NCI-H146 treated with DMSO at 0.1 percent for 48 hours (cell line): Measurements from ENCODE around the gene IRGC.
A peak's percentile ranks its signal among the peaks of the same experiment; 100 is the strongest.
"Not testable (repeated sequence)": the region's sequence is repeated elsewhere in the genome, so short reads cannot be mapped to it uniquely, and the experiment has no call there.

Source experiments
- DNase-seq: peaks from one replicate; lab custom pipeline; 2025; ENCODE audit not compliant: unreplicated experiment; lab: John Stamatoyannopoulos, UW

The IRGC gene, protein sequence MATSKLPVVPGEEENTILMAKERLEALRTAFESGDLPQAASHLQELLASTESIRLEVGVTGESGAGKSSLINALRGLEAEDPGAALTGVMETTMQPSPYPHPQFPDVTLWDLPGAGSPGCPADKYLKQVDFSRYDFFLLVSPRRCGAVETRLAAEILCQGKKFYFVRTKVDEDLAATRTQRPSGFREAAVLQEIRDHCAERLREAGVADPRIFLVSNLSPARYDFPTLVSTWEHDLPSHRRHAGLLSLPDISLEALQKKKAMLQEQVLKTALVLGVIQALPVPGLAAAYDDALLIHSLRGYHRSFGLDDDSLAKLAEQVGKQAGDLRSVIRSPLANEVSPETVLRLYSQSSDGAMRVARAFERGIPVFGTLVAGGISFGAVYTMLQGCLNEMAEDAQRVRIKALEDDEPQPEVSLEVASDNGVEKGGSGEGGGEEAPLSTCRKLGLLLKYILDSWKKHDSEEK

DNA sequence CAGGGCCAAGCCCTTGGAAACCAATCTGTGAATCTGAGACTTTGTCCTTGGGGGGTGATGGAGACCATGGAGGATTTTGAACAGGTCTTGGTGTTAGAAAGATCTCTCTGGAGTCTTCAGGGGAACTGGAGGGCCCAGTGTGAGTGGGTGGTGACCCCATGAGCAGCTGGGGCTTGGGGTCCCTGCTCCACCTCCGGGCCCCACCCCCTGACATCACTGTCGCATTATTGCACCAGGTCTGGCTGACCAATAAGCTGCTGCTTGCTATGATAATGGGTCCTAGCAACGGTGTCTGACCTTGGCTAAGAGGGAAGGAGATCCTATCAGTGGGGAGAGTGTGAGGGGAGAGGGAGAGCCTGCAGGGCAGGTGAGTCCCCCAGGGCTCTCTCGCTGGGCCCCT is at the start of gene IRGC:
Gene IRGC, plus strand, starts transcription at position 301 of the 400 bp plus-strand sequence. CDS start 2,483 bp downstream, outside the sequence.
- DNase-seq = no peak

DNA sequence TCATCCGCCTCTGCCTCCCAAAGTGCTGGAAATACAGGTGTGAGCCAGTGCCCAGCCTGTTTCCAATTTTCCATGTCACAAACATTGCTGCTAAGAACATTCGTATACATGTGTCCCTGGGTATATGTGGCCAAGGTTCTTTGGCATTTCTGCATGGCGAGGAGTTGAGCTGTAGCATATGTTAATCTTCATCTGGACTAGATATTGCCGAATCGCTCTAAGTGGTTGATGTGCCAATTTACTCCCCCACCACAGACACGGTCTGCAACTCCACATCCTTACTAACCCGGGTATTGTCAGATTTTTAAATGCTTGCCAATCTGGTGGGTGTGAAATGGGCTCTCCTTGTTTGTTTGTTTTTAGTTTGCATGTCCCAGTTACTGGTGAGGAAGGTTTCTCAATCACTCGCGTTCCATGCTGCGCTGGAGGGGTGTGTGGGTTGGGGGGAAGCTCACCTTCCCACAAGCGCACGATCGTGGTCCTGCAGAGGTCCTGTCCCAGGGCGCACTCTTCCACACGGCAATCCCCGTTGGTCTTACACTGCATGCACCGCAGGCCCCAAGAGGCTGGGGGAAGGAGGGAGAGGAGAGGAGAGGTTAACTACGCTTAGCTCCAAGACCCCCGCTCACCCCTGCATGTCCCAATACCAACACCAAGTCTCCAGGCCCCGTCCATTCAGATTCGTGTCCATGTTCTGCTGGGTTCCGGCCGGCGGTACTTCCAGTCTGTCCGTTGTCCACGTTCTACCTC is 48.6 kb upstream of the IRGC start:
- peak; percentile 49 for DNase-seq

DNA sequence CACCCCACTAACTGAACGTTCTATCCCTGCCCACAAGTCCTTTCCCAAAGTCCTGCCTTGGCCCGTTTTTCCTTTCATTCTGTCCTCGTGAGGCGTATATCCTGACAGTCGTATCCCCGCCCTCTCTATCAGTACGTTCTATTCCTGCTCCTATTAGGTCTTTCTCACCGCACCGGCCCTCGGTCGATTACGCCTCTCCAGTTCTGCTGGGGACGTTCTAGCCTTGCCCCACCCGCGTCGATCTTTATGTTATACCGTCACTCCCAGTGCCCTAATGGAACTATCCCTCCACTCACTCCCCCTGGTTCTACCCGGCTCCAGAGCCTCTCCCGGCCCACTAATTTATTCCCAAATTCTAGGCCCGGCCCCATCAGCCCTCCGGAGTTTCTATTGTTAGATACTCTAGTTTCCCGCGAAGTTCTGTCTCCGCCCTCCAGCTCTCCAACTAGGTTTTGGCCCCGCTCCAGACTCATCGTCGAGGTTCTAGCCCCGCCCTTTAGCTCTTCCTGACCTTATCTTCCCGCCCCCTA is 47.9 kb upstream of the IRGC start:
- no peak for DNase-seq

DNA sequence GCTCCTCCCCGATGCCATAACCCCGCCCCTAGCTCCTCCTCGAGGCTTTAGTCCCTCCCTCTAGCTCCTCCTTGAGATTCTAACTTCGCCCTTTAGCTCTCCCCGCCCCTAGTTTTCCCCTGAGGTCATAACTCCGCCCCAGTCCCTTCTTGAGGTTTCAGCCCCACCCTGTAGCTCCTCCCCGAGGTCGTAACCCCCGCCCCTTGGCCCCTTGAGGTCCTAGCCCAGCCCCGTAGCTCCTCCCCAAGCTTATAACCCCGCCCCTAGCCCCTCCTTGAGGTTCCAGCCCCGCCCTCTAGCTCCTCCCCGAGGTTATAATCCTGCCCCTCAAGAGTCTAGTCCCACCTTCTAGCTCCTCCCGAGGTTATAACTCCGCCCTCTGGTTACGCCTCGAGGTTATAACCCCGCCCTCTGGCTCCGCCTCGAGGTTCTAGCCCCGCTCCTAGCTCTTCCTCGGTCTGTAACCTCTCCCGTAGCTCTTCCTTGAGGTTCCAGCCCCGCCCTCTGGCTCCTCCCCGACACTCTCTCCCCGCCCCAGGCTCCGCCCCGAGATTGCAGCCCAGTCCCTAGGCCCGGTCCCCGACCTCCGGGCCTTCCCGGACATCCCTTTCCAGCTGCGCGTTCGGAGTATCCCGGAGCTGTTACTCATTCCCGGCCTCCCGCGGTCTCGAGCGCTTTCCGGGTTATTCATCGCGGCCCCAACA is 47.3 kb upstream of the IRGC start:
- peak; percentile 99 for DNase-seq

DNA sequence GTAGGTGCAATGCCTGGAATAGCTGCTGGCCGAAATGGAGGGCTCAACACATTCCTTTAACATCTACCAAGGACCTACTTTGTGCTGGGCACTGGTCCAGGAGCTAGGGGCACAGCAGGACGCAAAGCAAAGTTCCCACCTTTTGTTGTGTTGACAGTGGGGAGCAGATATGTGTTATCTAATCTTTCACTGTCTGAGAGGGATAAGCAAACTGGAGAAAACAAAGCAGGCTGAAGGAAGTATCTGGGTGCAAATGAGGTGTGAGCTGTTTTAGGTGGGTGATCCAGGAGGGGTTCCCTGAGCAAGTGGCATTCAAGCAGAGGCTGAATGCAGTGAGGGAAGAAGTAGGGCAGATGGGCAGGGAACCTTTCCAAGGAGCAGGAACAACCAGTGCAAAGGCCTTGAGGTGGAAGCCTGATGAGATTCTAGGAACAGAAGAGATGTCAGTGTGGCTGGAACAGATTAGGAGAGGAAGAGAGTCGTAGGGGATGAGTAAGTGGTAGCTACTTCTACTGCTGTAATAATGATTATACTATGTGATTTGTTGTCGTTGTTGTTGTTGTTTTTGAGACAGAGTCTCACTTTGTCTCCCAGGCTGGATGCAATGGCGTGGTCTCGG is 43.7 kb upstream of the IRGC start:
- DNase-seq = peak; percentile 6

DNA sequence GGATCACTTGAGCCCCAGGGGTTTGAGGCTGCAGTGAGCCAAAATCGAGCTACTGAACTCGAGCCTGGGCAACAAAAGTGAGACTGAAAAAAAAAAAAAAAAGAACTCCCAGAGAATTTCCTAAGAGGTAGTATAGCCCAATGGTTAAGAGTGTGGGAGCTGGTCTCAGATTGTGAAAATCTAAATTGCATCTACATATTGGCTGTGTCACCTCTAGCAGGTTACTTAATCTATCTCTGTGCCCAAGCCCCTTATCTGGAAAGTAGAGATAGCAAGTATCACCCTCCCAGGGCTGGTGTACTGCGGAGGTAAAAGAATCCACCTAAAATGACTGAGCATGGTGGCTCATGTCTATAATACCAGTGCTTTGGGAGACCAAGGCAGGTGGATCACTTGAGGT is 42.2 kb upstream of the IRGC start:
- no peak for DNase-seq

DNA sequence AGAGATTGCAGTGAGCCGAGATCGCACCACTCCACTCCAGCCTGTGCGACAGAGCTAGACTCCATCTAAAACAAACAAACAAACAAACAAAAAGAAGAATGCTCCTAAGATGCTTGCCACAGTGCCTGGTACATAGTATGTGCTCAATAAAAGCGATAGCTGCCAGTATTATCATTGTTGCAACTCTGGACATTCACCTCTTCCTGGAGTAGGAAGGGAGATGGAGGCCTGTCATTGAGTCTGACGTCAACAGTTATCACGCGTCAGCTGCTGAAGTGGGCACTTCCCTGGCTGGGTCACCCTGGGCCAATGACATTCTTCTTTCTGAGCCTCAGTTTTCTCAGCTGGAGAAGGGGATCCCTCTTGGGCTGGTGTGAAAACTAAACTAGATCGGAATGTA is 41.7 kb upstream of the IRGC start:
- DNase-seq = no peak

DNA sequence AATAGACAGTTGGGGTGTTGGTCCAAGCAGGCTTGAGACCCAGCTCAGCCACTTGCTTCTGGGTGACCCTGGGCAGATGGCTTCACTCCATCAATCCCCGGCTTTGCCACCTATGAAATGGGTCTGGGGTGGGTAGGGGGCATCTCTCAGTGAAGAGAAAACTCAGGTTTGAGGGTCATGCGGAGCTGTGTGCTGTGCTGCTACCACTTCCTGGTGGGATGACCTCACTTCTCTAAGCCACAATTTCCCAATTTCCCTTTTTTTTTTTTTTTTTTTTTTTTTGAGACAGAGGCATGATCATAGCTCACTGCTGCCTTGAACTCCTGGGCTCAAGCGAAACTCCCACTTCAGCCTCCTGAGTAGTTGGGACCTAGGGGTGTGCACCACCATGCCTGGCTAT is 41.3 kb upstream of the IRGC start:
- DNase-seq = no peak

DNA sequence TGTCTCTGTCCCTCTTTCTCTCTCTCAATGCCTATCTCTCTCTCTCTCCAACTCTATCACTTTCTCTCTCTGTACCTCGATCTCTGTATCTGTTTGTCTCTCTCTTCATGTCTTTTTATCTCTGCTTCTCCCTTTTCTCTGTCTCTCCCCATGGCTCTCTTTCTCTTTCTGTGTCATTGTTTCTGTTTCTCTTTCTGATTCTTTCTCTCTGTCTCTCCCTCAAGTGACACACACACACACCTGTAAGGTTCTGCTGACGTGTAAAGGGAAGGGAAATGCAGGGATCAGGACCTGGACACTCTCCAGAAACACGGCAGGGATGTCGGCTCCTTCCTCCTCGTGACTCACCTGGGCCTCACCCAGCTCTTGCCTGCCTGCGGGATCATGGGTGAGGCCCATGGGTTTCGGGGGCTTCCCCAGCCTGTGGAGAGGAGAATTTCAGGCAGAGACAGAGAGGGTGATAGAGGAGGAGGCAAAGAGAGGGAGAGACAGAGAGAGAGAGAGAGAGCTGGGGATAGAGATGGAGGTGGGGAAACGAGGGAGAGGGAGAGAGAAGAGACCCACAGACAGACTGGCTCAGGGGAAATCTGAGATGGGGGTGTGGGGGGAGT is 40.5 kb upstream of the IRGC start:
- DNase-seq = no peak

DNA sequence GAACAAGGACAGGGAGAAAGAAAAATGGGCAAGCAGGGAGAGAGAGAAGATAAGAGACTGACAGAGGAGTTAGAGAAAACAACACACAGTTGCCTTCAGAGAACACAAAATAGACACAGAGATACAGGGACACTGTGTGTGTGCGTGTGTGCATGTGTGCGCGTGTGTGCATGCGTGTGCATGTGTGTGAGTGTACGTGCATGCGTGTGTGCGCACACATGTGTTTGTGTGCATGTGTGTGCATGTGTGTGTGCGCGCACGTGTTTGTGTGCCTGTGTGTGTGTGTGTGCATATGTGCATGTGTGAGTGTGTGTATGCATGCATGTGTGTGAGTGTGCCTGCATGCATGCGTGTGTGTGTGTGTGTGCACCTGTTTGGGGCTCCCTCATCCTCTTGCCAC is 40.0 kb upstream of the IRGC start:
- no peak for DNase-seq

DNA sequence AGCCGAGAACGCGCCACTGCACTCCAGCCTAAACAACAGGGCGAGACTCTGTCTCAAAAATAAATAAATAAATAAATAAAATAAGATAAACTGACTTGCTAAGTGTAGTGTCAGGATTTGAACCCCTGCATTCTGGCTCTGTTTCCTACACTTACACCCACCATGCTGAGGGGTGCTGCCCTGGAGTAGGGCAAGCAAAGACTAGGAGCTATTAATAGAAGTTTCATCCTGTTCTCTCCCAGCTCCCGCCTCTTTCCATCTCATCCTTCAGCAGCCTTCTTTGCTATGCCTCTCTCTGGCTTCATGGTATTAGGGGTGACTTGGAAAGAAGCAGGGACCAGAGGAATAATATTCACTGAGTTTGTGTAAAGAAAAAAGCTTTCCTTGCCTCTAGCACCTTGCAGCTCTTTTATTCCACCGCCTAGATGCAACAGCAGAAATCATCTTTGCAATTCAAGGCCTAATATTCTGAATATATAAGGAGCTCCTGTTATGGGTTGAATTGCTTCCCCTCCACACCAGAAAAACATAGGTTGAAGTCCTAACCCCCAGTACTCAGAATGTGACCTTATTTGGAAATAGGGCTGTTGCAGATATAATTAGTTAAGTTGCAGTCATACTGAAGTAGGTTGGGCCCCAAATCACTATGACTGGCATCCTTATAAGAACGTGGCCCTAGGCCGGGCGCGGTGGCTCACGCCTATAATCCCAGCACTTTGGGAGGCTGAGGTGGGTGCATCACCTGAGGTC is 37.2 kb upstream of the IRGC start:
- no peak for DNase-seq

DNA sequence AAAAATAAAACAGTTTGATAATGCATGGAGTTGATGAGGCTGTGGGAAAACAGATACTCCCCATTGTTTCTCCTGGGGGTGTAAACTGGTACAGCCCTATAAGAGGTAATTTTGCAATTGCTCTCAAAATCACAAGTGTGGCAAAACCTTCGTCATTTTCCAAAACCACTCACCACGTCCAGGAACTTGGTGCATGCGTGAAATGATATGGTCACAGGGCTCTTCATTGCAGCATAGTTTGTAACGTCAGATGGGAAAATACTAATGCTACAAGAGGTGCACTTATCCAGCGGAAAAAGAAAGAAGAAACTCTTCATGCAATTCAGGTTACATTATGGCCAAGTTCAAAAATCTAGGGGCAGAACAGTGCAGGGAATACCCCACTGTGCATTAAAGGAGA is 34.1 kb upstream of the IRGC start:
- DNase-seq = no peak

DNA sequence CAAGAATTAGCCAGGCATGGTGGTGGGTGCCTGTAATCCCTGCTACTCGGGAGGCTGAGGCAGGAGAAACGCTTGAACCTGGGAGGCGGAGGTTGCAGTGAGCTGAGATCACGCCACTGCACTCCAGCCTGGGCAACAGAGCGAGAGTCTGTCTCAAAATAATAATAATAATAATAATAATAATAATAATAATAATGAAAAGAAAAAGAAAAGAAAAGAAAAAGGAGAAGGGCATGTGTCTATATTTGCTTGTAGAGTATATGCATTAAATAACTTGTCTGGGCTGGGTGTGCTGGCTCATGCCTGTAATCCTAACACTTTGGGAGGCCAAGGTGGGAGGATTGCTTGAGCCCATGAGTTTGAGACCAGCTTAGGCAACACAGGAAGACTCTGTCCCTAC is 33.6 kb upstream of the IRGC start:
- DNase-seq = not testable (repeated sequence)

DNA sequence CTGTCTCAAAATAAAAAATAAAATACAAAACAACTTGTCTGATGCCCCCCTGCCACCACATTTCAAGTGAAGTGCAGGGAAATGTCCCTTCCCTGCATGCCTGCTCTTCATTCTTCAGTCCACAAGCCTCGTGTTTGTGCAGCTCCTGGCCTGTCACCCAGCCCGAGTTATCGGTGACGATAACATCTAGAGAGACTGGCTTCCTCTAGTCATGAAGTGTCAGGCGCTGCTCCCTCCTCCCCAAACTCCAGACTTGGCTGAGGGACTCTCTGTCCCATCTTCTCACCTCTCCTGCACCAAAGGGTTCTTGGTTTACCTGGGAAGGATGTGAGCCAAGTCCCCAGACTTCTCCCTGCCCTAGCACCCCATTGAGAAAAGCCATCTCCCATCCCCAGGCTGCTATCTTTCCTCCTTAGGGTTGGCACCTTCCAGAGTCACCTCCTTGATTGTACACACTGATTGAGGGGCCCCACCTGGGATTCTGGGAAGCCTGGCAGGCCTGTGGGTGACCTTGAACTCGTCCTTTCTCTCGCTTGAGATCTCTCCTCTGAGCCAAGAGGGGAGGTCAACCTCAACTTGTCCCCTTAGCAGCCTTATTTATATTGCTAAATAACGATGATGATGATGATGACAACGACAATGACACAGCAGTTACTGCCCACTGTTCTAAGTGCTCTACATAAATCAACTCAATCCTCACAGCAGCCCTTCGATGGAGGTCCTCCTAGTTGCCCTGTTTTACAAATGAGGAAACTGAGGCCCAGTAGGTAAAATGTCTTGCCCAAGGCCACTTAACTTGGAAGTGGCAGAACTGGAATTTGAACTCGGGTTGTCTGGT is 32.8 kb upstream of the IRGC start:
- no peak for DNase-seq

DNA sequence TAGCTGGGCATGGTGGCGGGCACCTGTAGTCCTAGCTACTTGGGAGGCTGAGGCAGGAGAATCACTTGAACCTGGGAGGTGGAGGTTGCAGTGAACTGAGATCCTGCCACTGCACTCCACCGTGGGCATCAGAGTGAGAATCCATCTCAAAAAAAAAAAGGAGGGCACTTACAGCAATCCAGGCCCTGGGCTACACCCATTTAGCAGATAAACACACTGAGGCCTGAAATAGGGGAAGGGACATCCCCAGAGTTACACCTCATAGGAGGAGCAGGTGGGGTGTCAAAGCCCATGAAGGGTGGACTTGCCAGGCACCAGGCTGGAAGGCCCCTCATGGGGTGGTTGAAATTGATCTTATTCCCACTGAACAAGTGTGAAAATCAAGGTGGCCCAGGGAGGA is 32.0 kb upstream of the IRGC start:
- no peak for DNase-seq

DNA sequence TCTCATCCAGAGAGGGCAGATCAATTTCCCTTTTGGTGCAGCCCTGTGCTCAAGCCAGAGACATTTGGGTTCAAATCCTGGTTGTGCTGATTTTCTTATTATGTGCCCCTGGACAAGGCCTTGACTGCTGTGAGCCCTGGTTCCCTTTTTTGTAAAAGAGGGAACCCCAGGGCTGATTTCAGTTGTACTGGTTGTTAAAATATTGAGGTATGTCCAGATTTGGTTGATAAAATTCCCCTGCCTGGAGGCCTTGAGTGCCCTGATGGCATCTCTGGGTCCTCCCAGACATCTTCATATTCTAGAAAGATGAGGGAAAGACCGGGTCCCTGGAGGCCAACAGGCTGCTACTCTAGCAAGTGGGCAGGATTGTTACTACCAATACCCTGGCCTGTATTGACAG is 31.6 kb upstream of the IRGC start:
- DNase-seq = no peak

DNA sequence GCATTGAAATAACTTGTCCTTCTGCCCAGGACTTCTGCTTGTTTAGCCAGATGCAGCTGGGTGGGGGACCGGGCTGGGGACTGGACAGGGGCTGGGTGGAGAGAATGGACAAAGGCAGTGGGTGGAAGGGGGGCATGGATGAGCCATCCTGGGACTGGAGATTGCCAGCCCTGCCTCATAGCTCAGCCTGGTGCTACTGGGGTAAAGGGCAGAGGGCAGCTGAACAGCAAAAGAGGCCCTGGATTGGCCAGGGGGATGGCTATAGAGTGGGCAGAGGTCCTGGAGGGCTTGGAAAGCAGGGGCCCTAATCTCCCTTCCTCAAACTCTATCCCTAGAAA is 28.2 kb upstream of the IRGC start:
- no peak for DNase-seq

DNA sequence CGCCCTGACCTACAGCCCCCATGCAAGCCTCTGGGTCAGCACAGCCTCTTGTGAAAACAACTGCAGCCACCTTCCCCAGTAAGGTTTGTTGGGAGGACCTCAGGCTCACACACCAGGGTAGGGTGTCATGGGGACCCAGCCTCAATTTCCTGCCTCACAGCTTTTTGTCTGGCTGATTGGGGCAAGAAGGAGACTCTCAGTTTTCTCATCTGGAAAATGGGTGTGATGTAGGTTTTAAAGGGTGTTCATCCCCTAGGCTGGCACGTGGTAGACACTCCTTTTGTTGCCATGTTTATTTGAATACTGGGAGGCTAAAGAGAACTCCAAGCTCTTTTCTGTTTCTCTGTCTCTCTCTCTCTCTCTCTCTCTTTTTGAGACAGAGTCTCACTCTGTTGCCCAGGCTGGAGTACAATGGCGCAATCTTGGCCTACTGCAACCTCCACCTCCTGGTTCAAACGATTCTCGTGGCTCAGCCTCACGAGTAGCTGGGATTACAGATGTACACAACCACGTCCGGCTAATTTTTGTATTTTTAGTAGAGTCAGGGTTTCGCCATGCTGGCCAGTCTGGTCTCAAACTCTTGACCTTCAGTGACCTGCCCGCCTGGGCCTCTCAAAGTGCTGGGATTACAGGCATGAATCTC is 27.7 kb upstream of the IRGC start:
- no peak for DNase-seq

DNA sequence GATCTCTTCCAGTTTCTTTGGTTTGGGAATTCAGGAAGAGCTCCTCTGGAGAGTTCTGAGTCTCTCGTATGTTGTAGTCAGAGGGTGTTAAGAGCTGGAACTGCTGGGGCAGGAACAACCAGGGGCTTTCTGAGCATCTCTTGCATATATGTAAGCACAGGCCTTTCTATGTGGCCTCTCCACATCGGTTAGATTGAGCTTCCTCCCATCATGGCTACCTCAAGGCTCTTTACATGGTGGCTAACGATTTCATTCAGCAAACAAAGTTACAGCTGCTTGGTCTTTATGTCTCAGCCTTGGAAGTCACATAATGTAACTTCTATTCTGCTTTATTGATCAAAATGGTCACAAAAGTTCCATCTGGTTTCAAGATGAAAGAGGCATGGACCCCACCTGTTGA is 25.4 kb upstream of the IRGC start:
- DNase-seq = no peak
